ENCODE measurements around the gene SLC25A30. TPM values are rescaled to one million over a fixed set of nuclear protein-coding genes. Genes with fewer than 3 reads are reported as not detected.

The SLC25A30 gene
- total and polyA plus RNA-seq, 9 of the 15 experiments (the other 6 are each of a cell fraction or from before 2014, with no cell fraction given): 1.1 to 11.1 (median 5.6) TPM

DNA sequence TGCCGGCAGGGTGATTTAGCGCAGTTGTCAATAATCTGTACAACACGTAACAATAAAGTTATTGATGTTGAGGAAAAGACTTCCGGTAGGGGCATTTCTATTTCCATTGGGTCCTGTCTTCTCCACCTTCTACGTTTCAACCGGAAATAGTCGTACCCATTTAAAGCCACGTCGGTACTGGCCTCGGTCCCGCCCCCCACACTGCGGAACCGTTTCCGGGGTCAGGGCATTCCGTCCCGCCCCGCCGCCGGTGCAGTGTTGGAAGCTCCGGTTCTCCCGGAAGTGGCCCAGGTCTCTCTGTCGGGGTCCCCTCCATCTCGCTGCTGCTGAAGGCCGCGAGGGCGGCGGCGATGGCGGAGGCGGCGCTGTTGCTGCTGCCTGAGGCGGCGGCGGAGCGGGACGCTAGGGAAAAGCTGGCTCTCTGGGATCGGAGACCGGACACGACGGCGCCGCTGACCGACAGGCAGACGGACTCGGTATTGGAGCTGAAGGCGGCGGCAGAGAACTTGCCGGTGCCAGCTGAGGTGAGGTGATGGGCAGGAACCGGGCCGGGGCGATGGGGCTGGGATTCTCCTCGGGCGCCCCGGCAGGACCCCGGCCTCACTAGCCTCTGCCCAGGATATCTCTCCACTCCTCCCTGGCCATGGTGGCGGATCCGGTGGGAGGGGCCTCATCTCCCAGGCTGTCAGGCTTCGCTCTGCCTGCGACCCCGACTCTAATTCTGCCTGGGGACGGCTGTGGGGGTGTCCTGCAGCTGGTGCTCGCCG lies 46.7 kb upstream of the SLC25A30 start, which contains the start of gene COG3 (continued):
- TF ChIP-seq, protein P1, sequence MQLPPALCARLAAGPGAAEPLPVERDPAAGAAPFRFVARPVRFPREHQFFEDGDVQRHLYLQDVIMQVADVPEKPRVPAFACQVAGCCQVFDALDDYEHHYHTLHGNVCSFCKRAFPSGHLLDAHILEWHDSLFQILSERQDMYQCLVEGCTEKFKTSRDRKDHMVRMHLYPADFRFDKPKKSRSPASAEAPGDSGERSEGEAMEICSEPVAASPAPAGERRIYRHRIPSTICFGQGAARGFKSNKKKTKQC (CRISPR knock-in tag; IDR thresholded peaks at IDR 0.05): no peak
- TF ChIP-seq HDGF (IDR thresholded peaks at IDR 0.05): no peak
- TF ChIP-seq PCBP1 (IDR thresholded peaks at IDR 0.05; ENCODE audit: low read depth, low read length, poor library complexity, severe bottlenecking): no peak
- TF ChIP-seq ATF1 (CRISPR knock-in tag; IDR thresholded peaks at IDR 0.05): no peak
- peak; percentile 89 for TF ChIP-seq ATF1 (tag; IDR thresholded peaks at IDR 0.05)
- TF ChIP-seq, protein P2, sequence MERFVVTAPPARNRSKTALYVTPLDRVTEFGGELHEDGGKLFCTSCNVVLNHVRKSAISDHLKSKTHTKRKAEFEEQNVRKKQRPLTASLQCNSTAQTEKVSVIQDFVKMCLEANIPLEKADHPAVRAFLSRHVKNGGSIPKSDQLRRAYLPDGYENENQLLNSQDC (CRISPR knock-in tag; IDR thresholded peaks at IDR 0.05): no peak
- no peak for TF ChIP-seq PPARD (CRISPR knock-in tag; IDR thresholded peaks at IDR 0.05)
- no peak for TF ChIP-seq SLC30A9 (CRISPR knock-in tag; IDR thresholded peaks at IDR 0.05)
- TF ChIP-seq TARDBP (IDR thresholded peaks at IDR 0.05): no peak
- TF ChIP-seq STAG1 (CRISPR knock-in tag; IDR thresholded peaks at IDR 0.05; ENCODE audit: borderline replicate concordance): no peak
- no peak for TF ChIP-seq RBM22 (IDR thresholded peaks at IDR 0.05; ENCODE audit: low read depth, low read length, poor library complexity, severe bottlenecking)
- TF ChIP-seq, protein P3, sequence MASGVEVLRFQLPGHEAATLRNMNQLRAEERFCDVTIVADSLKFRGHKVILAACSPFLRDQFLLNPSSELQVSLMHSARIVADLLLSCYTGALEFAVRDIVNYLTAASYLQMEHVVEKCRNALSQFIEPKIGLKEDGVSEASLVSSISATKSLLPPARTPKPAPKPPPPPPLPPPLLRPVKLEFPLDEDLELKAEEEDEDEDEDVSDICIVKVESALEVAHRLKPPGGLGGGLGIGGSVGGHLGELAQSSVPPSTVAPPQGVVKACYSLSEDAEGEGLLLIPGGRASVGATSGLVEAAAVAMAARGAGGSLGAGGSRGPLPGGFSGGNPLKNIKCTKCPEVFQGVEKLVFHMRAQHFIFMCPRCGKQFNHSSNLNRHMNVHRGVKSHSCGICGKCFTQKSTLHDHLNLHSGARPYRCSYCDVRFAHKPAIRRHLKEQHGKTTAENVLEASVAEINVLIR (CRISPR knock-in tag; IDR thresholded peaks at IDR 0.05): 0 out of 2 replicates have a peak, but pooled peaks have one; percentile 44
- TF ChIP-seq XRCC5 (IDR thresholded peaks at IDR 0.05; ENCODE audit: low read depth, low read length): no peak
- TF ChIP-seq ZFPM2 (CRISPR knock-in tag; IDR thresholded peaks at IDR 0.05): no peak
- 0 out of 2 replicates have a peak, but pooled peaks have one; percentile 16 for TF ChIP-seq KLF16 (IDR thresholded peaks at IDR 0.05)
- TF ChIP-seq MAZ (CRISPR knock-in tag; conservative IDR thresholded peaks at IDR 0.05 in 1 of 2, IDR thresholded peaks at IDR 0.05 in 1 of 2): peak in 1 of 2 experiments; percentile 51; a peak in 2 of 4 replicates
- TF ChIP-seq ZFP30 (CRISPR knock-in tag; IDR thresholded peaks at IDR 0.05; ENCODE audit: borderline replicate concordance): no peak
- peak; percentile 51 for TF ChIP-seq HMGN3 (IDR thresholded peaks at IDR 0.05; ENCODE audit: borderline replicate concordance, extremely low read depth, insufficient read length, low read depth, low read length)
- no peak for TF ChIP-seq ZNF282 (CRISPR knock-in tag; IDR thresholded peaks at IDR 0.05)
- no peak for TF ChIP-seq PTBP1 (IDR thresholded peaks at IDR 0.05; ENCODE audit: low read depth, low read length)
- TF ChIP-seq CHCHD3 (CRISPR knock-in tag; IDR thresholded peaks at IDR 0.05): no peak
- TF ChIP-seq ZNF384 (IDR thresholded peaks at IDR 0.05; ENCODE audit: low read depth, low read length): peak; percentile 43; the same call in 1 of the 2 replicates
- TF ChIP-seq TSC22D4 (tag; IDR thresholded peaks at IDR 0.05): no peak
- TF ChIP-seq SMAD3 (CRISPR knock-in tag; conservative IDR thresholded peaks at IDR 0.05): no peak
- TF ChIP-seq, protein P4, sequence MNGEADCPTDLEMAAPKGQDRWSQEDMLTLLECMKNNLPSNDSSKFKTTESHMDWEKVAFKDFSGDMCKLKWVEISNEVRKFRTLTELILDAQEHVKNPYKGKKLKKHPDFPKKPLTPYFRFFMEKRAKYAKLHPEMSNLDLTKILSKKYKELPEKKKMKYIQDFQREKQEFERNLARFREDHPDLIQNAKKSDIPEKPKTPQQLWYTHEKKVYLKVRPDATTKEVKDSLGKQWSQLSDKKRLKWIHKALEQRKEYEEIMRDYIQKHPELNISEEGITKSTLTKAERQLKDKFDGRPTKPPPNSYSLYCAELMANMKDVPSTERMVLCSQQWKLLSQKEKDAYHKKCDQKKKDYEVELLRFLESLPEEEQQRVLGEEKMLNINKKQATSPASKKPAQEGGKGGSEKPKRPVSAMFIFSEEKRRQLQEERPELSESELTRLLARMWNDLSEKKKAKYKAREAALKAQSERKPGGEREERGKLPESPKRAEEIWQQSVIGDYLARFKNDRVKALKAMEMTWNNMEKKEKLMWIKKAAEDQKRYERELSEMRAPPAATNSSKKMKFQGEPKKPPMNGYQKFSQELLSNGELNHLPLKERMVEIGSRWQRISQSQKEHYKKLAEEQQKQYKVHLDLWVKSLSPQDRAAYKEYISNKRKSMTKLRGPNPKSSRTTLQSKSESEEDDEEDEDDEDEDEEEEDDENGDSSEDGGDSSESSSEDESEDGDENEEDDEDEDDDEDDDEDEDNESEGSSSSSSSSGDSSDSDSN (IDR thresholded peaks at IDR 0.05; ENCODE audit: borderline replicate concordance in 1 of 2, low read depth in 2 of 2, low read length in 2 of 2): 0 out of 4 replicates have a peak, but pooled peaks of 1 of the 2 experiments have one; percentile 5

Data from K562 (cell line).